Mesothelial cell of epicardium (in vitro differentiated cells): ENCODE results near the gene RAB17. TPM values are rescaled to one million over a fixed set of nuclear protein-coding genes. Genes with fewer than 3 reads are reported as not detected.

ENCODE experiments used
- DNase-seq, 2 experiments: peaks; one replicate each; pipeline ENCODE4 v3.0.0; 2021; ENCODE audit warnings: low spot score in 2 of 2; ENCODE audit not compliant: unreplicated experiment in 2 of 2
- H3K27ac Mint-ChIP-seq: 2 replicates; pipeline ENCODE4 v1.8.0; 2021; ENCODE audit warnings: mixed read lengths
- H3K27me3 Mint-ChIP-seq: 2 replicates; pipeline ENCODE4 v1.8.0; 2021; ENCODE audit warnings: low read depth, mixed read lengths
- H3K36me3 Mint-ChIP-seq: 2 replicates; pipeline ENCODE4 v1.8.0; 2021; ENCODE audit warnings: mixed read lengths
- H3K4me1 Mint-ChIP-seq: 2 replicates; pipeline ENCODE4 v1.8.0; 2021; ENCODE audit warnings: mixed read lengths
- H3K4me3 Mint-ChIP-seq: 2 replicates; pipeline ENCODE4 v1.8.0; 2021; ENCODE audit warnings: mild to moderate bottlenecking, moderate library complexity, mixed read lengths
- H3K9me3 Mint-ChIP-seq: 2 replicates; pipeline ENCODE4 v1.8.0; 2021; ENCODE audit warnings: mixed read lengths
- CTCF ChIP-seq: fragments of 200-600 bp; sonication (generic); IDR thresholded peaks from one replicate; pipeline ENCODE4 v1.5.0; 2021; ENCODE audit warnings: antibody characterized with exemption; ENCODE audit not compliant: unreplicated experiment
- total RNA-seq: library from RNA; stranded (reverse); gene quantifications from 3 replicates; pipeline ENCODE4 v1.2.1, GENCODE V29; 2021

The RAB17 gene
- total RNA-seq, 1 donor from 2014 or later, result 10.6 TPM

GRCh38 chr2:237603049-237603717, 12.6 kb upstream of the RAB17 start:
- Mint-ChIP-seq H3K27ac (no peak overlapping the region), H3K9me3 (peaks cover 7% of the 10 kb centered on the region), H3K4me3 (no peak overlapping the region), H3K36me3 (no peaks in the 10 kb centered on the region), H3K27me3 (peaks cover 17% of the 10 kb centered on the region), H3K4me1 (peaks cover 35% of the 10 kb centered on the region)
- TF ChIP-seq CTCF, result no peak
- no peak for DNase-seq

- Mint-ChIP-seq H3K36me3 (no peaks in the 10 kb centered on the region), H3K27me3 (peaks cover 20% of the 10 kb centered on the region), H3K9me3 (peaks cover 5% of the 10 kb centered on the region), H3K4me1 (peaks cover 35% of the 10 kb centered on the region), H3K27ac (no peak overlapping the region), H3K4me3 (no peak overlapping the region)
- DNase-seq, result no peak
- no peak for TF ChIP-seq CTCF
Observed at GRCh38 chr2:237602409-237602808, 11.9 kb upstream of the RAB17 start.

- Mint-ChIP-seq H3K9me3 (no peaks in the 10 kb centered on the region), H3K4me3 (no peak overlapping the region)
- DNase-seq, result no peak
Observed at GRCh38 chr2:237601453-237602116, 11.1 kb upstream of the RAB17 start.

GRCh38 chr2:237600205-237600846, 9.8 kb upstream of the RAB17 start:
- Mint-ChIP-seq H3K27ac (no peak overlapping the region), H3K36me3 (no peaks in the 10 kb centered on the region), H3K9me3 (no peaks in the 10 kb centered on the region), H3K4me1 (peaks cover 36% of the 10 kb centered on the region), H3K4me3 (no peak overlapping the region), H3K27me3 (peaks cover 22% of the 10 kb centered on the region)
- DNase-seq, result no peak
- TF ChIP-seq CTCF, result no peak

More at GRCh38 chr2:237601453-237602116, 11.1 kb upstream of the RAB17 start:
- Mint-ChIP-seq H3K27me3 (peaks cover 21% of the 10 kb centered on the region), H3K27ac (no peak overlapping the region), H3K4me1 (peaks cover 35% of the 10 kb centered on the region), H3K36me3 (no peaks in the 10 kb centered on the region)
- no peak for TF ChIP-seq CTCF

GRCh38 chr2:237599465-237600110, 9.1 kb upstream of the RAB17 start:
- no peaks in the 10 kb centered on the region for H3K9me3 Mint-ChIP-seq
- H3K27me3 Mint-ChIP-seq, result peaks cover 25% of the 10 kb centered on the region
- H3K4me1 Mint-ChIP-seq, result peaks cover 43% of the 10 kb centered on the region
- no peak for DNase-seq
- no peak for TF ChIP-seq CTCF
- H3K27ac Mint-ChIP-seq, result no peak overlapping the region
- no peak overlapping the region for H3K4me3 Mint-ChIP-seq
- H3K36me3 Mint-ChIP-seq, result no peaks in the 10 kb centered on the region
